IgD-negative memory B cell (primary cell): ENCODE results near the gene NABP2. TPM values are rescaled to one million over a fixed set of nuclear protein-coding genes. Genes with fewer than 3 reads are reported as not detected.

Experiments
- H3K27ac Mint-ChIP-seq, 3 donors: one replicate each; pipeline ENCODE4 v1.8.0; 2020 to 2022; ENCODE audit warnings: mild to moderate bottlenecking in 3 of 3, mixed read lengths in 3 of 3, moderate library complexity in 1 of 3
- H3K27me3 Mint-ChIP-seq: one replicate; pipeline ENCODE4 v1.8.0; 2021; ENCODE audit warnings: mixed read lengths
- H3K36me3 Mint-ChIP-seq: one replicate; pipeline ENCODE4 v1.8.0; 2020; ENCODE audit warnings: mild to moderate bottlenecking, mixed read lengths
- H3K4me1 Mint-ChIP-seq, 3 donors: one replicate each; pipeline ENCODE4 v1.8.0; 2020 to 2022; ENCODE audit warnings: mixed read lengths in 3 of 3, mild to moderate bottlenecking in 1 of 3
- H3K4me3 Mint-ChIP-seq, 4 donors: one replicate each; pipeline ENCODE4 v1.8.0; 2020 to 2022; ENCODE audit warnings: mild to moderate bottlenecking in 4 of 4, mixed read lengths in 4 of 4, moderate library complexity in 3 of 4
- H3K9me3 Mint-ChIP-seq, 3 donors: one replicate each; pipeline ENCODE4 v1.8.0; 2020 to 2021; ENCODE audit warnings: mixed read lengths in 3 of 3, mild to moderate bottlenecking in 1 of 3
- polyA plus RNA-seq: library from polyadenylated mRNA; unstranded; fragments of 300-500 nt; fragmentation: Illumina TruSeq; gene quantifications from one replicate; pipeline ENCODE4 v1.2.3, GENCODE V29; 2021

Gene NABP2
- polyA plus RNA-seq, 1 donor from 2014 or later = 6.5 TPM

- peak overlapping the region; percentile 84 to 100 (median 92) for H3K4me3 Mint-ChIP-seq
- H3K27me3 Mint-ChIP-seq = no peaks in the 10 kb centered on the region
- H3K9me3 Mint-ChIP-seq = no peaks in the 10 kb centered on the region
- peaks cover 20 to 34% (median 22%) of the 10 kb centered on the region in 3 donors for H3K4me1 Mint-ChIP-seq
- H3K36me3 Mint-ChIP-seq = peaks cover 1% of the 10 kb centered on the region
- peak overlapping the region; percentile 89 to 97 (median 95) for H3K27ac Mint-ChIP-seq
Measured at GRCh38 chr12:56223571-56224101, 506 bp upstream of the NABP2 start.

- peak overlapping the region; percentile 65 to 97 (median 95) for H3K27ac Mint-ChIP-seq
- peaks cover 1% of the 10 kb centered on the region for H3K36me3 Mint-ChIP-seq
- peaks cover 20 to 32% (median 22%) of the 10 kb centered on the region in 3 donors for H3K4me1 Mint-ChIP-seq
- no peaks in the 10 kb centered on the region for H3K27me3 Mint-ChIP-seq
- H3K4me3 Mint-ChIP-seq = peak overlapping the region; percentile 84 to 94 (median 91)
- no peaks in the 10 kb centered on the region for H3K9me3 Mint-ChIP-seq
Measured at GRCh38 chr12:56224954-56225353, 812 bp downstream of the NABP2 start.

GRCh38 chr12:56229082-56229481 is 4.9 kb downstream of the NABP2 start:
- Mint-ChIP-seq H3K27me3 (no peaks in the 10 kb centered on the region), H3K9me3 (no peaks in the 10 kb centered on the region), H3K4me1 (peaks cover under 1 to 10% (median 7%) of the 10 kb centered on the region in 3 donors), H3K27ac (no peak overlapping the region), H3K36me3 (no peaks in the 10 kb centered on the region), H3K4me3 (no peak overlapping the region)

- no peaks in the 10 kb centered on the region for H3K9me3 Mint-ChIP-seq
- H3K4me3 Mint-ChIP-seq = no peak within 1 kb of the TSS
- H3K36me3 Mint-ChIP-seq = no peaks in the 10 kb centered on the region
- H3K4me1 Mint-ChIP-seq = peaks cover 0 to 7% (median 6%) of the 10 kb centered on the region in 3 donors
- no peaks in the 10 kb centered on the region for H3K27me3 Mint-ChIP-seq
- peak within 1 kb of the TSS in 2 of 3 donors; percentile 19 to 71 for H3K27ac Mint-ChIP-seq
Measured at GRCh38 chr12:56229916-56230431, 5.8 kb downstream of the NABP2 start, which contains the start of gene SLC39A5. Gene SLC39A5 (plus strand): TSS chr12:56230051. CDS start chr12:56231275, 1,224 bp downstream.

- Mint-ChIP-seq H3K27me3 (no peaks in the 10 kb centered on the region), H3K9me3 (no peaks in the 10 kb centered on the region), H3K4me1 (peaks cover 0 to 2% (median 0%) of the 10 kb centered on the region in 3 donors), H3K36me3 (no peaks in the 10 kb centered on the region), H3K27ac (peak overlapping the region in 1 of 3 donors; percentile 19), H3K4me3 (no peak overlapping the region)
Measured at GRCh38 chr12:56230432-56231183, 6.5 kb downstream of the NABP2 start.

- no peaks in the 10 kb centered on the region for H3K9me3 Mint-ChIP-seq
- H3K27me3 Mint-ChIP-seq = no peaks in the 10 kb centered on the region
- H3K27ac Mint-ChIP-seq = no peak overlapping the region
- peaks cover 0 to 2% (median 0%) of the 10 kb centered on the region in 3 donors for H3K4me1 Mint-ChIP-seq
- no peak overlapping the region for H3K4me3 Mint-ChIP-seq
- no peaks in the 10 kb centered on the region for H3K36me3 Mint-ChIP-seq
Measured at GRCh38 chr12:56231184-56231582, 7.0 kb downstream of the NABP2 start.

- H3K4me3 Mint-ChIP-seq = no peak overlapping the region
- no peak overlapping the region for H3K27ac Mint-ChIP-seq
- H3K27me3 Mint-ChIP-seq = no peaks in the 10 kb centered on the region
- peaks cover 2% of the 10 kb centered on the region for H3K36me3 Mint-ChIP-seq
- no peaks in the 10 kb centered on the region for H3K9me3 Mint-ChIP-seq
- H3K4me1 Mint-ChIP-seq = peaks cover 0 to 2% (median 0%) of the 10 kb centered on the region in 3 donors
Measured at GRCh38 chr12:56234746-56235436, 10.7 kb downstream of the NABP2 start.

- Mint-ChIP-seq H3K36me3 (peaks cover 2% of the 10 kb centered on the region), H3K27ac (no peak overlapping the region)
Measured at GRCh38 chr12:56236091-56236490, 11.9 kb downstream of the NABP2 start.

GRCh38 chr12:56236985-56237384 is 12.8 kb downstream of the NABP2 start:
- peaks cover 2% of the 10 kb centered on the region for H3K36me3 Mint-ChIP-seq
- H3K27me3 Mint-ChIP-seq = no peaks in the 10 kb centered on the region
- H3K4me1 Mint-ChIP-seq = peaks cover 3 to 7% (median 3%) of the 10 kb centered on the region in 3 donors
- H3K27ac Mint-ChIP-seq = no peak overlapping the region
- no peak overlapping the region for H3K4me3 Mint-ChIP-seq
- H3K9me3 Mint-ChIP-seq = no peaks in the 10 kb centered on the region

More at GRCh38 chr12:56236091-56236490, 11.9 kb downstream of the NABP2 start:
- Mint-ChIP-seq H3K4me3 (no peak overlapping the region), H3K4me1 (peaks cover 0 to 2% (median 0%) of the 10 kb centered on the region in 3 donors), H3K27me3 (no peaks in the 10 kb centered on the region), H3K9me3 (no peaks in the 10 kb centered on the region)

GRCh38 chr12:56237552-56237951 is 13.4 kb downstream of the NABP2 start:
- peaks cover 7 to 12% (median 9%) of the 10 kb centered on the region in 3 donors for H3K4me1 Mint-ChIP-seq
- H3K27ac Mint-ChIP-seq = no peak overlapping the region
- H3K36me3 Mint-ChIP-seq = peaks cover 2% of the 10 kb centered on the region

GRCh38 chr12:56241424-56242303 is 17.5 kb downstream of the NABP2 start:
- Mint-ChIP-seq H3K36me3 (peaks cover 2% of the 10 kb centered on the region), H3K27ac (peak overlapping the region; percentile 74 to 90 (median 76)), H3K4me3 (peak overlapping the region in 2 of 4 donors; percentile 57 to 73), H3K27me3 (no peaks in the 10 kb centered on the region), H3K9me3 (no peaks in the 10 kb centered on the region), H3K4me1 (peaks cover 7 to 16% (median 10%) of the 10 kb centered on the region in 3 donors)

More at GRCh38 chr12:56237552-56237951, 13.4 kb downstream of the NABP2 start:
- Mint-ChIP-seq H3K4me3 (no peak overlapping the region), H3K27me3 (no peaks in the 10 kb centered on the region), H3K9me3 (no peaks in the 10 kb centered on the region)

GRCh38 chr12:56242986-56243385 is 18.8 kb downstream of the NABP2 start:
- peak overlapping the region in 1 of 4 donors; percentile 17 for H3K4me3 Mint-ChIP-seq
- no peak overlapping the region for H3K27ac Mint-ChIP-seq
- H3K27me3 Mint-ChIP-seq = no peaks in the 10 kb centered on the region
- H3K9me3 Mint-ChIP-seq = no peaks in the 10 kb centered on the region
- H3K4me1 Mint-ChIP-seq = peaks cover 7 to 16% (median 10%) of the 10 kb centered on the region in 3 donors
- H3K36me3 Mint-ChIP-seq = peaks cover 7% of the 10 kb centered on the region

- Mint-ChIP-seq H3K4me1 (peaks cover 7 to 16% (median 10%) of the 10 kb centered on the region in 3 donors), H3K27me3 (no peaks in the 10 kb centered on the region), H3K9me3 (no peaks in the 10 kb centered on the region), H3K36me3 (peaks cover 7% of the 10 kb centered on the region), H3K27ac (no peak overlapping the region), H3K4me3 (no peak overlapping the region)
Measured at GRCh38 chr12:56243731-56244181, 19.6 kb downstream of the NABP2 start.

- Mint-ChIP-seq H3K9me3 (no peaks in the 10 kb centered on the region), H3K27ac (no peak overlapping the region), H3K36me3 (peaks cover 7% of the 10 kb centered on the region), H3K4me1 (peaks cover 7 to 16% (median 10%) of the 10 kb centered on the region in 3 donors), H3K4me3 (no peak overlapping the region), H3K27me3 (no peaks in the 10 kb centered on the region)
Measured at GRCh38 chr12:56244494-56244893, 20.4 kb downstream of the NABP2 start.
